Right lobe of liver (tissue), 6 donors: Measurements from ENCODE around the gene ARSI. TPM values are rescaled to one million over a fixed set of nuclear protein-coding genes. Genes with fewer than 3 reads are reported as not detected.

Experiments used
- ATAC-seq, 4 donors: fragments of 200-7000 bp; cut with Tn5 transposase; one replicate each; pipeline ENCODE4 v1.9.1; 2020; ENCODE audit warnings: mild to moderate bottlenecking in 4 of 4, moderate library complexity in 4 of 4
- DNase-seq, 3 donors: peaks; one replicate each; pipeline ENCODE4 v3.0.0-alpha.2; 2020
- H3K27ac ChIP-seq, 3 donors: fragments of 200-600 bp; one replicate each; pipeline ENCODE4 v1.8.0; 2022
- H3K27me3 ChIP-seq, 2 donors: fragments of 200-600 bp; one replicate each; pipeline ENCODE4 v1.8.0; 2022
- H3K36me3 ChIP-seq, 4 donors: fragments of 200-600 bp; sonication (generic) in 1 of 4; one replicate each; pipeline versions ENCODE4 v1.5.1 to v1.8.0; 2017 to 2022; ENCODE audit warnings: control low read depth in 1 of 4
- H3K4me1 ChIP-seq, 4 donors: fragments of 200-600 bp; sonication (generic) in 1 of 4; one replicate each; pipeline versions ENCODE4 v1.5.1 to v1.8.0; 2017 to 2022; ENCODE audit warnings: control low read depth in 1 of 4
- H3K4me3 ChIP-seq, 3 donors: fragments of 200-600 bp; one replicate each; pipeline ENCODE4 v1.8.0; 2022
- H3K9me3 ChIP-seq, 4 donors: fragments of 200-600 bp; sonication (generic) in 1 of 4; one replicate each; pipeline versions ENCODE4 v1.5.1 to v1.8.0; 2017 to 2022; ENCODE audit warnings: control low read depth in 1 of 4
- POLR2A ChIP-seq: fragments of 450-650 bp; IDR thresholded peaks from one replicate; pipeline ENCODE4 v1.6.1; 2017; ENCODE audit warnings: antibody characterized with exemption, mild to moderate bottlenecking
- WGBS: methylation state at CpG from one replicate; pipeline ENCODE4 v1.1.6; 2018; ENCODE audit warnings: low coverage, low lambda C conversion rate; ENCODE audit not compliant: insufficient coverage; ENCODE audit errors: missing lambda C conversion rate; 5-methylcytosine and 5-hydroxymethylcytosine counted together
- intact Hi-C, 2 donors: fragments of 100-400 bp; cut with DNase I; formaldehyde crosslinking; loops; one replicate each; pipeline versions ENCODE4 v1.11.2 to v1.14.1; 2022
- total RNA-seq, 6 experiments: library from RNA; depleted of rRNA in 2 of 6; stranded (reverse); fragments of >200 nt in 2 of 6; fragmentation: NEBNext Ultra II Directional in 3 of 6; extraction: Animal tissue kit (Norgen Biotek cat#: 25700) in 3 of 6; gene quantifications; one replicate each; pipeline versions ENCODE4 v1.1.0 to v1.2.4, GENCODE V29; 2016 to 2023
- TF ChIP-seq, protein P1 (sequence below), 4 donors: fragments of 200-600 bp in 3 of 4; fragments of 450-650 bp in 1 of 4; IDR thresholded peaks; one replicate each; pipeline versions ENCODE4 v1.5.1 to v1.8.0; 2016 to 2022; ENCODE audit warnings: antibody characterized with exemption in 4 of 4, mild to moderate bottlenecking in 2 of 4
- donor health status: DM: no; HTN: yes; CAD: no.
- donor health status: DM: no; HTN: no; CAD: no.
- donor health status: DM: no; HTN: no; CAD: no.
- donor health status: DM: no; HTN: yes; CAD: no.
- donor health status: DM: no; HTN: yes; CAD: no.

ARSI gene
- total RNA-seq, 6 experiments from 2014 or later, result 0.06 to 0.51 (median 0.20) TPM; not detected in 1

DNA sequence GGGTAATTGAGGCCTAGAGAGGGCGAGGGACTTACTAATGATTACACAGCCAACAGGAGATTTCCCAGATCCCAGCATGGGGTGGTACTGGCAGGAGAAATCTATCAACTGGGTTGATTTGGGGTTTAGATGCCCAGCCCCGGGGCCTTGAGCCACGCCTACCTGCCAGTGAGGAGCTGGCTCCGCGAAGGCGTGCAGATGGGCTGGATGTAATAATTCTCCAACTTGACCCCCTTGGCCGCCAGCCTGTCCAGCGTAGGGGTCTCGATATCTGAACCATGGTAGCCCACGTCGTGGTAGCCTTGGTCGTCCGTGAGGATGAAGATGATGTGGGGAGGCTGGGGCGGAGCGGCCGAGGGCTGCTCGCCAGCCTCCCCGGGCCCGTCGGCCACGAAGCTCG is 804 bp downstream of the ARSI start:
- intact Hi-C loops, result no loop called here
- WGBS, result 25% methylated on average over 16 of the region's 22 CpGs
- Histone ChIP-seq H3K27ac (no peak overlapping the region), H3K4me3 (peak overlapping the region in 1 of 3 donors; percentile 9), H3K36me3 (no peaks in the 10 kb centered on the region), H3K27me3 (peaks cover 0 to 7% of the 10 kb centered on the region in 2 donors), H3K4me1 (peaks cover 0 to 10% (median 0%) of the 10 kb centered on the region in 4 donors), H3K9me3 (no peaks in the 10 kb centered on the region)
- DNase-seq, result no peak
- ATAC-seq, result no peak
- TF ChIP-seq, protein P1, sequence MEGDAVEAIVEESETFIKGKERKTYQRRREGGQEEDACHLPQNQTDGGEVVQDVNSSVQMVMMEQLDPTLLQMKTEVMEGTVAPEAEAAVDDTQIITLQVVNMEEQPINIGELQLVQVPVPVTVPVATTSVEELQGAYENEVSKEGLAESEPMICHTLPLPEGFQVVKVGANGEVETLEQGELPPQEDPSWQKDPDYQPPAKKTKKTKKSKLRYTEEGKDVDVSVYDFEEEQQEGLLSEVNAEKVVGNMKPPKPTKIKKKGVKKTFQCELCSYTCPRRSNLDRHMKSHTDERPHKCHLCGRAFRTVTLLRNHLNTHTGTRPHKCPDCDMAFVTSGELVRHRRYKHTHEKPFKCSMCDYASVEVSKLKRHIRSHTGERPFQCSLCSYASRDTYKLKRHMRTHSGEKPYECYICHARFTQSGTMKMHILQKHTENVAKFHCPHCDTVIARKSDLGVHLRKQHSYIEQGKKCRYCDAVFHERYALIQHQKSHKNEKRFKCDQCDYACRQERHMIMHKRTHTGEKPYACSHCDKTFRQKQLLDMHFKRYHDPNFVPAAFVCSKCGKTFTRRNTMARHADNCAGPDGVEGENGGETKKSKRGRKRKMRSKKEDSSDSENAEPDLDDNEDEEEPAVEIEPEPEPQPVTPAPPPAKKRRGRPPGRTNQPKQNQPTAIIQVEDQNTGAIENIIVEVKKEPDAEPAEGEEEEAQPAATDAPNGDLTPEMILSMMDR (IDR thresholded peaks at IDR 0.05), result no peak
- TF ChIP-seq POLR2A, result no peak

- no peak overlapping the region for H3K4me3 ChIP-seq
- intact Hi-C loops, result no loop called here
- H3K36me3 ChIP-seq, result no peaks in the 10 kb centered on the region
- H3K27ac ChIP-seq, result no peak overlapping the region
- TF ChIP-seq POLR2A, result no peak
- TF ChIP-seq, protein P1 (IDR thresholded peaks at IDR 0.05), result no peak
- ATAC-seq (no peak), DNase-seq (peak in 1 of 3 donors; percentile 15)
- peaks cover 0 to 7% of the 10 kb centered on the region in 2 donors for H3K27me3 ChIP-seq
- WGBS, result 67% methylated on average over 1 of the region's 1 CpG
- peaks cover 0 to 10% (median 0%) of the 10 kb centered on the region in 4 donors for H3K4me1 ChIP-seq
- H3K9me3 ChIP-seq, result no peaks in the 10 kb centered on the region
These were observed 1.6 kb downstream of the ARSI start for GRCh38 chr5:150301170-150301505.

- Histone ChIP-seq H3K27me3 (peaks cover 0 to 7% of the 10 kb centered on the region in 2 donors), H3K27ac (no peak overlapping the region), H3K4me1 (peaks cover 0 to 10% (median 0%) of the 10 kb centered on the region in 4 donors), H3K36me3 (no peaks in the 10 kb centered on the region), H3K4me3 (no peak overlapping the region), H3K9me3 (no peaks in the 10 kb centered on the region)
- WGBS, result 78% methylated on average over 9 of the region's 13 CpGs
- ATAC-seq (no peak), DNase-seq (peak in 1 of 3 donors; percentile 37)
- intact Hi-C loops, result no loop called here
- TF ChIP-seq, protein P1 (IDR thresholded peaks at IDR 0.05), result no peak
- no peak for TF ChIP-seq POLR2A
These were observed 2.1 kb downstream of the ARSI start for GRCh38 chr5:150300496-150301169.

DNA sequence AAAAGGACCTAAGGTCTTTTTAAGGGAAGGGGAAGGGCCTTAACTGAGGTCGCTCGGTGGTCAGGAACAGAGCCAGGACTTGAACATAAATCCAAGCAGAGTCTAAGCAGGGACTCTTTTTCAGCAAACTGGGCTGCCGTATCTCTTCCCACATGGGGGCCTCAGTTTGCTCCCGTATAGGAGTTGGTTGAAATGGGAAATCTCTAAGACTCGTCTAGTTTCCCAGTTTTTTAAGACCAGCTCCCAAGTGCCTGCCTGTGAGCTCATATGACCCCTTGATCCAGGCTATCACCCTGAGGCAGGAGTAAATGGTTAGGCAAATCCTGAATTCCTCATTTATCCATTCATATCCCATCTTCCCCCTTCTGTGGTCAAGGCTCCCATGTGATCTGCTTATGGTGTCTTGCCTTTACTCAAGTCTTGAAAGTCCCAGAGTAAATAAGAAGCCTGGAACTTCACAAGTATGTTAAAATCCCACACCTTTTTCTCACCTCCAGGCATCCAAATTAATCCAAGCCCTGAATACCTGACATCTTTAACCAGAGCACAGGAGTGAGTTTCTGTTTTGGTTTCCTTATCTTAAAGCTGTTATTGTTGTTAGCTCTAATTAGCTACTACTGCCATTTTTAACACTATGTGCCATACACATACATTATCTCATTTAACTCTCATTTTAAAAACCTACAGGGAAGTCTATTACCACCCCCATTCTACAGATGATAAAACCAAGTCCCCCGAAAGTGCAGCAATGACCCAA is 3.0 kb downstream of the ARSI start:
- no peak overlapping the region for H3K4me3 ChIP-seq
- 82% methylated on average over 6 of the region's 6 CpGs for WGBS
- intact Hi-C loops, result no loop called here
- H3K9me3 ChIP-seq, result no peaks in the 10 kb centered on the region
- peaks cover 0 to 10% (median 0%) of the 10 kb centered on the region in 4 donors for H3K4me1 ChIP-seq
- no peak for DNase-seq
- peaks cover 0 to 7% of the 10 kb centered on the region in 2 donors for H3K27me3 ChIP-seq
- TF ChIP-seq POLR2A, result no peak
- TF ChIP-seq, protein P1 (IDR thresholded peaks at IDR 0.05), result no peak
- ATAC-seq, result no peak
- no peak overlapping the region for H3K27ac ChIP-seq
- no peaks in the 10 kb centered on the region for H3K36me3 ChIP-seq
